ENCODE measurements around the gene LIG4. TPM values are rescaled to one million over a fixed set of nuclear protein-coding genes. Genes with fewer than 3 reads are reported as not detected.

The LIG4 gene
- total RNA-seq, 1 experiment from 2014 or later, result 5.7 TPM

GRCh38 chr13:108257248-108257647 is 41.9 kb upstream of the LIG4 start (continued):
- no peak for TF ChIP-seq AFF4 (CRISPR knock-in tag; IDR thresholded peaks at IDR 0.05; ENCODE audit: borderline replicate concordance)
- TF ChIP-seq, protein P1, sequence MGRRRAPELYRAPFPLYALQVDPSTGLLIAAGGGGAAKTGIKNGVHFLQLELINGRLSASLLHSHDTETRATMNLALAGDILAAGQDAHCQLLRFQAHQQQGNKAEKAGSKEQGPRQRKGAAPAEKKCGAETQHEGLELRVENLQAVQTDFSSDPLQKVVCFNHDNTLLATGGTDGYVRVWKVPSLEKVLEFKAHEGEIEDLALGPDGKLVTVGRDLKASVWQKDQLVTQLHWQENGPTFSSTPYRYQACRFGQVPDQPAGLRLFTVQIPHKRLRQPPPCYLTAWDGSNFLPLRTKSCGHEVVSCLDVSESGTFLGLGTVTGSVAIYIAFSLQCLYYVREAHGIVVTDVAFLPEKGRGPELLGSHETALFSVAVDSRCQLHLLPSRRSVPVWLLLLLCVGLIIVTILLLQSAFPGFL (CRISPR knock-in tag; IDR thresholded peaks at IDR 0.05; ENCODE audit: borderline replicate concordance), result no peak
- TF ChIP-seq, protein P2, sequence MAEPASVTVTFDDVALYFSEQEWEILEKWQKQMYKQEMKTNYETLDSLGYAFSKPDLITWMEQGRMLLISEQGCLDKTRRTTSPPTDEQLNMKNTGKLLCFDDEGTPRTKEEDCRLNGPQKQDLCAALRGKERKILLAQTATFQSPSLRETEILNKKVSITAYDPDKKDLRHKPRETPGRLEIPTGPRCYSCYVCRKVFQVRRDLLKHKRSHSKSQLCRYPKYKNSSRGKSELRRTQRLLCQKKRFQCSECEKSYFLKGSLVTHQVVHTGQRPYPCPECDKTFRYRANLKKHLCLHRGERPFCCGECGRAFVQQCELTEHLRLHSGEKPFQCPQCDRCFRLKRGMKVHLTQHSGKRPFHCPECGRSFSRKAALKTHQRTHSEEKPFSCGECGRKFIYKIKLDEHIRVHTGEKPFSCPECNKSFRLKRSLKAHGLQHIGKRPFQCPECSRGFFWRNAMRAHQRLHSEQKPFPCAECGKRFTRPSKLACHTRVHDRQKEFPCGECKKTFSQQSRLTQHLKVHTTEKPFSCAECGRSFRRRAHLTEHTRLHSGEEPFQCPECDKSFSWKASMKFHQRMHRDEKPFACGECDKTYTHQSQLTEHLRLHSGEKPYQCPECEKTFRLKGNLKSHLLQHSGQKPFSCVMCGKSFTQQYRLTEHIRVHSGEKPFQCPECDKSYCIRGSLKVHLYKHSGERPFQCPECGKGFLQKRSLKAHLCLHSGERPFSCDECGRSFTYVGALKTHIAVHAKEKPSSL (CRISPR knock-in tag; conservative IDR thresholded peaks at IDR 0.05), result no peak
- no peak for TF ChIP-seq MXD4 (CRISPR knock-in tag; IDR thresholded peaks at IDR 0.05; ENCODE audit: borderline replicate concordance)
- no peak for TF ChIP-seq OVOL2 (CRISPR knock-in tag; IDR thresholded peaks at IDR 0.05; ENCODE audit: borderline replicate concordance)
- no peak for TF ChIP-seq SMAD3 (CRISPR knock-in tag; IDR thresholded peaks at IDR 0.05; ENCODE audit: borderline replicate concordance)
- no peak for TF ChIP-seq SP1 (CRISPR knock-in tag; conservative IDR thresholded peaks at IDR 0.05)
- no peak for TF ChIP-seq ZNF263 (CRISPR knock-in tag; IDR thresholded peaks at IDR 0.05; ENCODE audit: low read depth)
- no peak for TF ChIP-seq ARID4B (CRISPR knock-in tag; IDR thresholded peaks at IDR 0.05; ENCODE audit: borderline replicate concordance)
- TF ChIP-seq SMAD4 (CRISPR knock-in tag; IDR thresholded peaks at IDR 0.05), result no peak
- no peak for TF ChIP-seq ZNF232 (CRISPR knock-in tag; IDR thresholded peaks at IDR 0.05)

DNA sequence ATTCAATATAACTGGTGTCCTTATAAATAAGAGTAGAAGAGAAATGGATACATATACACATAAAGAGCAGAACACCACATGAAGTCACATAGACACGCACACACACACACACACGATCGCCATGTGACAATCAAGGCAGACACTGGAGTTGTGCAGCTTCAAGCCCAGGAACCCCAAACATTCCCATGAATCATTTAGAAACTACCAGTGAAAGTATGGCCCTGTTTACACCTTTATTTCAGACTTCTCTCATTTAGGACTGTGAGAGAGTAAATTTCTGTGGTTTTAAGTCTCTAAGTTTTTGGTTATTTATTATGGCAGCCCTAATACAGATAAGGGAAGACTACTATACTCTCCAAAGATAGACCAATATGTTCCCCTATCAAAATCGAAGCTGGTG is 33.8 kb upstream of the LIG4 start:
- Mint-ChIP-seq H3K36me3 (no peaks in the 10 kb centered on the region), H3K27me3 (ENCODE audit: low read depth) (no peaks in the 10 kb centered on the region; the same call in 1 of the 2 replicates), H3K9me3 (peaks cover 14% of the 10 kb centered on the region), H3K4me3 (no peak overlapping the region), H3K27ac (no peak overlapping the region), H3K4me1 (no peaks in the 10 kb centered on the region)
- CTCF ChIA-PET, result no interaction called here
- no peak for TF ChIP-seq NFATC4 (CRISPR knock-in tag; IDR thresholded peaks at IDR 0.05)
- TF ChIP-seq, protein P3, sequence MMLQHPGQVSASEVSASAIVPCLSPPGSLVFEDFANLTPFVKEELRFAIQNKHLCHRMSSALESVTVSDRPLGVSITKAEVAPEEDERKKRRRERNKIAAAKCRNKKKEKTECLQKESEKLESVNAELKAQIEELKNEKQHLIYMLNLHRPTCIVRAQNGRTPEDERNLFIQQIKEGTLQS (CRISPR knock-in tag; conservative IDR thresholded peaks at IDR 0.05), result no peak
- TF ChIP-seq ZNF232 (CRISPR knock-in tag; IDR thresholded peaks at IDR 0.05), result no peak
- TF ChIP-seq ZNF138 (CRISPR knock-in tag; conservative IDR thresholded peaks at IDR 0.05), result no peak
- TF ChIP-seq SMAD4 (CRISPR knock-in tag; IDR thresholded peaks at IDR 0.05), result no peak
- TF ChIP-seq SP1 (CRISPR knock-in tag; conservative IDR thresholded peaks at IDR 0.05), result no peak
- TF ChIP-seq GABPB1 (CRISPR knock-in tag; IDR thresholded peaks at IDR 0.05), result no peak
- TF ChIP-seq NR3C1 (CRISPR knock-in tag; conservative IDR thresholded peaks at IDR 0.05; ENCODE audit: low read depth), result no peak
- TF ChIP-seq NFE2L1 (CRISPR knock-in tag; IDR thresholded peaks at IDR 0.05), result no peak
- TF ChIP-seq, protein P2 (CRISPR knock-in tag; conservative IDR thresholded peaks at IDR 0.05), result no peak
- TF ChIP-seq, protein P1 (CRISPR knock-in tag; IDR thresholded peaks at IDR 0.05; ENCODE audit: borderline replicate concordance), result no peak
- TF ChIP-seq JAZF1 (CRISPR knock-in tag; IDR thresholded peaks at IDR 0.05), result no peak
- TF ChIP-seq CBFB (CRISPR knock-in tag; IDR thresholded peaks at IDR 0.05; ENCODE audit: low read depth), result no peak
- TF ChIP-seq OVOL2 (CRISPR knock-in tag; IDR thresholded peaks at IDR 0.05; ENCODE audit: borderline replicate concordance), result no peak
- DNase-seq (ENCODE audit: low spot score) (no peak), ATAC-seq (no peak)
- POLR2A ChIA-PET, result no interaction called here
